Measurements from ENCODE around the gene CASP7. TPM values are rescaled to one million over a fixed set of nuclear protein-coding genes. Genes with fewer than 3 reads are reported as not detected.

The CASP7 gene
- total and polyA plus RNA-seq, 2 of the 8 experiments (the other 6 are each of a cell fraction or from before 2014, with no cell fraction given): 2.3 to 4.1 TPM

- no peak for TF ChIP-seq NANOG (IDR thresholded peaks at IDR 0.05; ENCODE audit: insufficient read depth, low read depth, low read length, poor library complexity, severe bottlenecking)
- TF ChIP-seq SRF (IDR thresholded peaks at IDR 0.05; ENCODE audit: low read depth, low read length): no peak
Observed at GRCh38 chr10:113665352-113665751, 14.4 kb upstream of the CASP7 start (continued).
